Kidney tubule cell (primary cell): ENCODE data around the gene PXT1.
"Not testable (repeated sequence)": the region's sequence is repeated elsewhere in the genome, so short reads cannot be mapped to it uniquely, and the experiment has no call there.

ENCODE experiments used
- DNase-seq: peaks from one replicate; pipeline ENCODE4 v3.0.0-alpha.2; 2018; ENCODE audit warnings: low spot score

Gene PXT1

GRCh38 chr6:36443471-36444428 is 1.1 kb upstream of the PXT1 start:
- peak; percentile 43 for DNase-seq

DNA sequence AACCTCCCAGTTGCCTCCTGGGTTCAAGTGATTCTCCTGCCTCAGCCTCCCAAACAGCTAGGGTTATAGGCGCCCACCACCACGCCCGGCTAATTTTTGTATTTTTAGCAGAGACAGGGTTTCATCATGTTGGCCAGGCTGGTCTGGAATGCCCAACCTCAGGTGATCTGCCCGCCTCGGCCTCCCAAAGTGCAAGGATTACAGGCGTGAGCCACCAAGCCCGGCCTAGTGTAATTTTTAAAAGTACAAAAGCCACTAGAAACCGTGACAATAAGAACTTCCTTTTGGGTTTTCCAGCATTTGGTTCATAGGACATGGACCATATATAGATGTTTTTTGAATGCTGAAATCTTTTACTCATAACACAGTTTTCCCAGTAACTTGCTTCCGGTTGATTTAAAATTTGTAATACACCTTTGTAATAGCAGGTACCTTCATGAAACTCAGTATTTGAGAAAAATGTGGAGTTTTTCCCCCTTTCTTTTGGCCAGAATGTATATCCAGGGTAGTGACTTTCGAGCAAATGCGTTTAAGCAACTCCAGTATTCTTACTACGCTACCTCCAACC is 467 bp downstream of the PXT1 start:
- DNase-seq, result peak; percentile 3

DNA sequence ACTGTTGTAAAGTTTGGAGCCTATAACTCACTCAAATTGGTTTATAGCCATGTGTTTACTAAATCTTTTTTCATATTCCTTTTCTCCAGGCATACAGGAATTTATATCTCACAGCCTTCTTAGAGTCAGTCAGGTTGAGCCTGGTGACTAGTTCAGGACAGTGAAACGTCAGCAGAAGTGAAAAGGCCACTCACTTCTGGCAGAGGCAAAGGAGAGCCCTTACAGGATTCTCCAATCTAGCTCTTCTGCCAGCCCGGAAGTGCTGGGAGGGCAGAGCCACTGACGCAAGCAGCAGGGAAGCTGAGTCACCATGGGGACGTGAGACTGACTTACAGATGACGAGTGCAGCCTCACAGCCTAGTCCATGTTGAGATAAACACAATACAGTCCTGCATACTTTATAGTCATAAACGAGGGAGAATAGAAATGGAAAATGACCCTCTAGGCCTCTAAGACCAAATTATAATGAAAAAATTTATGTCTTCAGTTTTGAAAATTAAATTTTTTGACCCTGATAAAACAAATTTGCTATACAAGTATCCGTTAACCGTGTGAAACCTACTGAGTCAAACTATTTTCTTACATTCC is 1.3 kb downstream of the PXT1 start:
- peak; percentile 98 for DNase-seq

GRCh38 chr6:36436466-36436865 is 6.2 kb downstream of the PXT1 start:
- DNase-seq, result no peak

- peak; percentile 10 for DNase-seq
Measured at GRCh38 chr6:36432151-36432671, 10.4 kb downstream of the PXT1 start.

- DNase-seq, result no peak
Measured at GRCh38 chr6:36431197-36431596, 11.5 kb downstream of the PXT1 start.

DNA sequence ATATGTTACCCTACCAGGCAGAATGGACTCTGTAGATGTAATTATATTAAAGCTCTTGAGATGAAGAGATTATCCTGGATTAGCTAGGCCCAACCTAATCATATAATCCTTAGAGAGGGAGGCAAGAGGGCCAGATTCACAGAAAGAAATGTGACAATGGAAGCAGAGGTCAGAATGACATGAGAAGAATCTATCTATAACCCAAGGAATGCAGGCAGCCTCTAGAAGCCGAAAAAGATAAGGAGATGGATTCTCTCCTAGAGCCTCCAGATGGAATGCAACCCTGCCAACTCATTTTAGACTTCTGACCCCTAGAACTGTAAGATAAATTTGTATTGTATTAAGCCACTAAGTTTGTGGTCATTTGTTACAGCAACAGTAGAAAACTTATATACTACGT is 12.3 kb downstream of the PXT1 start:
- no peak for DNase-seq

- no peak for DNase-seq
Measured at GRCh38 chr6:36428911-36429310, 13.7 kb downstream of the PXT1 start.

DNA sequence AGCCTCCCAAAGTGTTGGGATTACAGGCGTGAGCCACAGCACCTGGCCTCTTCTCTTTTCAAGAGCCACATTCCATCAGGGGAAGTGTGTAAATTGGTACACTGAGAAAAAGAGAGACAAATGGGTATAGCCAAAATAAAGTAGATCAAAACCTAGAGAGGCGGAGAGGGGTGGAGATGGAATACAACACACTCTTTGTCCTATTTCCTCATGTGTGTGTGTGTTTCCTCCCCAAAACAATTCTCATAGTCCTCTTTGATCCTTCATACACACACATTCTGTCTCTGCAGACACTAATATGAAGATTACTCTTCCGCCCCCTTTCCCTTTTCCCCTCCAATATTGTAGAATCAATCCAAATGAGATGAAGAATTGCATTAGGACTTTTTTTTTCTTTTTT is 16.0 kb downstream of the PXT1 start:
- DNase-seq, result no peak

DNA sequence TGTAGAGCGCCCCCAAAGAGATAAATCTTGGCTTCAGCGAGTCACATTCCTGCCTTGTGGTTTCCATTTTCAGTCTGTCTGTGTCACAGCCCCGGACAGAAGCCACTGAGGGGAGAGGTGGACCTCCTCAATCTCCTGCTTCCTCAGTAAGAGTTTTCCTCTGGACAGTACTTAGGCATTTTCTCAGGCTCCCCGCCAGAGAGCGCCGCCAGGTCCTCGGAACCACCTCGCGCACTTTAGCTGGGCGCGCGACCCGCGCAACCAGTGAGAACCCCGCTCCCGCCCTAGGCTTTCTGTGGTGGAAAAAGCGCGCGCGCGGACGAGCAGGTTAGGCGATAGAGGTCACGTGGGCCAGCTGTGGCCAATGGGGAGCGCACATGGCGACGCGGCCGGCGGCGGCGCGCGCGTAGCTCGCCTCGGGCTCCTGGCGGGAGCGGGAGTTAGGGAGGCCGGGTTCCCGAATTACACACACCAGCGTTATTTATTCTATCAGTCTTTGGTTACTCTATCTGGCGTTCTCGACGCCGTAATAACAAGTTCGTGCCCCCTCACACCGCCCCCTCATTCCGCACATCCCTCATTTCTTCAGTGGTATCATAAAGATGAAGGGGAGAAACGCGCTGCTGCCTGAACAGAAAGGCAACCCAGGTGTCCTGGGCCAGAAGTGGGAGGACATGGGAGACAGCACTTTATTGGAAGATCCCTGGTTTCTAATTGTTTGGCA is 19.4 kb downstream of the PXT1 start:
- DNase-seq, result peak; percentile 98

DNA sequence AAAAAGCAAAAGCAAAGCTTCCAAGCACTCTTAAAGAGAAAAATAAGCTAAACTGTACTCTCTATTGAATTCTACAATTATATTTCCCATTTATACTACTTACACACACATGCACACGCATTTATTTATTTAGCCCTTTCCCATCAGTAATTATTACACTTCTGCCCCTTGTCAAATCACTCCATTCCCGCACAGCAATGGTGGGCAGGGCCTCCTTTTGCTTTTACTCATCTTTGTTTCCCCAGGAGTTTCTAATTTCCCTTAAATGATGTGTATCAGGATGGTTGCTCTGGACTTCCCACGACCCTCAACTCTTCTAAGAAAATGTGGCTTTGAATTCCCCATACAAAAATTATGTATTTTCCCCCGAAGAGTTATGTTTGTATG is 19.9 kb downstream of the PXT1 start:
- no peak for DNase-seq

DNA sequence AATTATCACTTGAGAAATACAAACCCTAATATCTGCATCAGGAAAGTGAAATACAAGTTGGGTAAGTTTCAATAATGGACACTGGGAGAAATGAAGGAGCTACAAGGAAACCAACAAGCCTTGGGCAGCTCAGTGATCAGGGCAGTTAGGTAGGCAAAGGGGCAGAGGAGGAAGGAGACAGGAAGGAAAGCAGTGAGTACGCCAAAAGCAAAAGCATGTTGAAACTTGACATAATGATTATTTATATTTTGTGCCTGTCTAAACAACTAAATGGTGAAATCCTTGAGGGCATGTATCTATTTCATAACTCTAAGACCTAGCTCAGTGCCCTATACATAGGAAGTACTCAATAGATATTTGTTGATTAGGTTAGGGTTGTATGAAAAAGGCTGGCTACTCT is 23.3 kb downstream of the PXT1 start:
- no peak for DNase-seq

DNA sequence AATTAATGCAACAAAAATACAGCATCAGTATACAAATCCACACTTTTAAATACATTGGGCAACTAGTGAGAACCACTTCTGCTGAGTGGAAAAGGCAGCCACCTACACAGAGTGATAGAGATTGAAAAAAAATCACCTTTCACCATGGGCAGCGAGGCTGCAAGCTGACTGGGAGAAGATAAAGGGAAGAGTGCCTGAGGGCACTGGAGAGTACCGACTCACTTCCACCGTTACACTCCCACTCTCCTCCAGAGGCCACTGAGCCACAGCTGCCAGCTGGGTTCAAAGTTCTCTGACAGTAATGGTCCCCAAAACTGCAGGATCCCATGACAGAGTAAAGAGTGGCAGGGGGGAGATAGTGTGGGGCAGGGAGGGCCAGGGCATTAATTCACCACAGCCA is 24.1 kb downstream of the PXT1 start:
- no peak for DNase-seq

DNA sequence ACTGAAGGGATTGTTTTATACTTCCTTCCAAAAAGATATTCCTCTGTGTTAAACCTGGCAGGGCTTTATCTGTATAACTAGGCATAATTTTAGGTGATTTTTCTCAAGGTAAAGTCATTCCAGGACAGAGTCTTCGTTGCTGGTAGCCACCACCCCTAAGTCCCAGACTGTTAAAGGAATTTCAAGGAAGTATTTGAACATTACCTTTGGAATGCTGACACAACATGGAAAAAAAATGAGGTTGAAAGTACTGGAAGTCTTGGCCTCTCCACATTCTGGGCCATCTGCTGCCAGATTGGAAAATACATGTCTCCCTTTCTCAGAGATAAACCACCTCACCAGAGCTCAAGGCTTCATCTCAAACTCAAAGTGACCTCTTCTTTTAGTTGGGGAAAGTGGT is 28.2 kb downstream of the PXT1 start:
- DNase-seq, result peak; percentile 59

DNA sequence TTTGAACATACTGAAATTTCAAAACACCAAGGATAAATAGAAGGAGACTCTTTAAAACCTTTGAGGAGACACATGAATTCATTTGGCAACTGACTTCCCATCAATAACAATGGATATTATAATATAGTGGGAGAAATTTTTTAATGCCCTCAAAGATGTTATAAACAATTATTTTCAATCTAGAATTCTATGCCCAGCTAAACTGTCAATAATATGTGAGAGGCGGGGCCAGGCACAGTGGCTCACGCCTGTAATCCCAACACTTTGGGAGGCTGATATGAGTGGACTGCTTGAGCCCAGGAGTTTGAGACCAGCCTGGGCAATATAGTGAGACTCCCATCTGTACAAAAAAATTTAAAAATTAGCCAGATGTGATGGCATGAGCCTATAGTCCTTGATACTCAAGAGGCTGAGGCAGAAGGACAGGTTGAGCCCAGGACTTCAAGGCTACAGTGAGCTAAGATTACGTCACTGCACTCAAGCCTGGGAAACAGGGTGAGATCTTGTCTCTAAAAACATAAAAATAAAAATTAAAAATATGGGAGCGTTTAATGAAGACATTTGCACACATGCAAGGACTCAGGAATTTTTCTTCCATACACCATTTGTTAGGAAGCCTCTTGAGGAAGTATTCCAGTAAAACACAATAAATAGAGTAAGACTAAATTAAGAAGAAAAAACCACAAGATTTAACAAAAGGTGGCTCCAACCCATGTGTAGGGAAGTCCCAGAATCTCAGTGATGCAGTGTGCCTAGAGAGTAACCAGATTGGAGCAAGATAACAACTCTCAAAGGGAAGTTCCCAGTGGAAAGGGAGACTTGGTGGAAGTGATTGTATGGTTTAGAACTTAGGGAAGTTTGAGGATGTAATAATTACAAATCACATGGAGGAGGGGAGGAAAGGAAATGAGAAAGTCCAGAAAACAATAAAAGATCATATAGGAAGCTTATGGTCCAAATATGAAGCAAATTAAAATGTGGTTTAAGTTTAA is 28.9 kb downstream of the PXT1 start:
- peak; percentile 8 for DNase-seq

- DNase-seq, result not testable (repeated sequence)
Measured at GRCh38 chr6:36409718-36410117, 32.9 kb downstream of the PXT1 start.

DNA sequence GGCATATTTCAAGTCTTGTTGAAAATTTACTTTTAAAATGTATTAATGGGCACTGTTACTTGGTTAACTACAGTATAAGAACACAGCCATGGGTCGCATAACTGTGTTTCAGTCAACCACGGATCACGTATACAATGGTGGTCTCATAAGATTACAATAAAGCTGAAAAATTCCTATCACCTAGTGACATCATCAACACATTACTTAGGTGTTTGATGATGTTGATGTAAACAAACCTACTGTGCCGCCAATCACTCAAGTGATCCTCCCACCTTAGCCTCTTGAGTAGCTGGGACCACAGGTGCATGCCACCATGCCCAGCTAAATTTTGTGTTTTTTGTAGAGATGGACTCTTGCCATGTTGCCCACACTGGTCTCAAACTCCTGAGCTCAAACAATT is 38.5 kb downstream of the PXT1 start:
- no peak for DNase-seq

- no peak for DNase-seq
Measured at GRCh38 chr6:36402481-36402880, 40.2 kb downstream of the PXT1 start.

- DNase-seq, result no peak
Measured at GRCh38 chr6:36399970-36400369, 42.7 kb downstream of the PXT1 start.

DNA sequence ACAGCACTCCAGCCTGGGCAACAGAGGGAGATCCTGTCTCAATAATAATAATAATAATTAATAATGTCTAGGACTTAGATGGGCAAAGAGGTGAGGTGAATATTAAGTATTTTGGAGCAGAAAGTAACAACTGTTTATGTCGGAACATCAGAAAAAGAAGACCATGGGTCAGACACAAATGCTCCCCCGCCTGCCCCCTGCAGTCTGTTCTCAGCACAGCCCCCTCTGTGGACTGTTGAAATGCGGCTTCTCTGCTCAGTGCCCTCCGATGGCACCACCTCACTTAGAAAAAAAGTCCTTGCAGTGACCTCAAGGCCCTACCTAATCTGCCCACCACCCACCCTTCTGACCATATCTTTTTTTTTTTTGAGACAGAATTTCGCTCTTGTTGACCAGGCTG is 50.0 kb downstream of the PXT1 start:
- DNase-seq, result no peak

DNA sequence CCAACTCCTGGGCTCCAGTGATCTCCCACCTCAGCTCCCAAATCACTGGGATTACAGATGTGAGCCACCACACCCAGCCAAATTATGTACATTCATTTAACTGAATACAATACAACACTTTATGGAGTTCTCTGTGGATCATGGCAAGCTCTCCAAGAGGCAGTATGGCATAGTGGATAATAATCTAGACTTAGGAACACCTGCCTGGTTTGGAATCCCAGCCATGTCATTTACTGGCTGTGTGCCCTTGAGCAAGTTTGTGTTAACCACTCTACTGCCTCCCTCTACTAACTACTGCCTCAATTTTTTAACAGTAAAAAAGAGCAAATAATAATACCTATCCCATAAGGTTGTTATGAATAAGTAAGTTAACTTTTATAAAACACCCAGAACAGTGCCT is 53.3 kb downstream of the PXT1 start:
- DNase-seq, result no peak
